Activated naive CD8-positive, alpha-beta T cell treated with anti-CD3 and anti-CD28 coated beads for 36 hours (primary cell): ENCODE results near the gene EME1. TPM values are rescaled to one million over a fixed set of nuclear protein-coding genes. Genes with fewer than 3 reads are reported as not detected.
"Not testable (repeated sequence)": the region's sequence is repeated elsewhere in the genome, so short reads cannot be mapped to it uniquely, and the experiment has no call there.

ENCODE experiments used
- DNase-seq: peaks from one replicate; pipeline ENCODE4 v3.0.0; 2021
- H3K27ac Mint-ChIP-seq: one replicate; pipeline ENCODE4 v1.8.0; 2022; ENCODE audit warnings: mild to moderate bottlenecking, moderate library complexity, mixed read lengths
- H3K27me3 Mint-ChIP-seq: one replicate; pipeline ENCODE4 v1.8.0; 2022; ENCODE audit warnings: mild to moderate bottlenecking, mixed read lengths
- H3K36me3 Mint-ChIP-seq: one replicate; pipeline ENCODE4 v1.8.0; 2021; ENCODE audit warnings: mild to moderate bottlenecking, mixed read lengths
- H3K4me1 Mint-ChIP-seq: one replicate; pipeline ENCODE4 v1.8.0; 2021; ENCODE audit warnings: mixed read lengths
- H3K4me3 Mint-ChIP-seq: one replicate; pipeline ENCODE4 v1.8.0; 2022; ENCODE audit warnings: mild to moderate bottlenecking, moderate library complexity, mixed read lengths
- H3K9me3 Mint-ChIP-seq: one replicate; pipeline ENCODE4 v1.8.0; 2022; ENCODE audit warnings: mixed read lengths
- total RNA-seq, 2 experiments: library from RNA; stranded (reverse); gene quantifications; one replicate each; pipeline ENCODE4 v1.2.3, GENCODE V29; 2021

Gene EME1, protein sequence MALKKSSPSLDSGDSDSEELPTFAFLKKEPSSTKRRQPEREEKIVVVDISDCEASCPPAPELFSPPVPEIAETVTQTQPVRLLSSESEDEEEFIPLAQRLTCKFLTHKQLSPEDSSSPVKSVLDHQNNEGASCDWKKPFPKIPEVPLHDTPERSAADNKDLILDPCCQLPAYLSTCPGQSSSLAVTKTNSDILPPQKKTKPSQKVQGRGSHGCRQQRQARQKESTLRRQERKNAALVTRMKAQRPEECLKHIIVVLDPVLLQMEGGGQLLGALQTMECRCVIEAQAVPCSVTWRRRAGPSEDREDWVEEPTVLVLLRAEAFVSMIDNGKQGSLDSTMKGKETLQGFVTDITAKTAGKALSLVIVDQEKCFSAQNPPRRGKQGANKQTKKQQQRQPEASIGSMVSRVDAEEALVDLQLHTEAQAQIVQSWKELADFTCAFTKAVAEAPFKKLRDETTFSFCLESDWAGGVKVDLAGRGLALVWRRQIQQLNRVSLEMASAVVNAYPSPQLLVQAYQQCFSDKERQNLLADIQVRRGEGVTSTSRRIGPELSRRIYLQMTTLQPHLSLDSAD
- total RNA-seq, result 10 to 100 TPM; 34.0 to 34.4 TPM

GRCh38 chr17:50372758-50373556 lies at the start of gene EME1, which contains the start of gene MRPL27:
Gene EME1 (plus strand): TSS chr17:50373229. CDS start chr17:50375209, 1,980 bp downstream.
Gene MRPL27 (minus strand): TSS chr17:50373184. CDS start chr17:50373170, 14 bp downstream.
- Mint-ChIP-seq H3K27ac (peak within 1 kb of the TSS; percentile 100), H3K4me1 (peaks cover 17% of the 10 kb centered on the region), H3K9me3 (no peaks in the 10 kb centered on the region), H3K27me3 (no peaks in the 10 kb centered on the region), H3K4me3 (peak within 1 kb of the TSS; percentile 98), H3K36me3 (peaks cover 26% of the 10 kb centered on the region)
- DNase-seq, result peak; percentile 84

DNA sequence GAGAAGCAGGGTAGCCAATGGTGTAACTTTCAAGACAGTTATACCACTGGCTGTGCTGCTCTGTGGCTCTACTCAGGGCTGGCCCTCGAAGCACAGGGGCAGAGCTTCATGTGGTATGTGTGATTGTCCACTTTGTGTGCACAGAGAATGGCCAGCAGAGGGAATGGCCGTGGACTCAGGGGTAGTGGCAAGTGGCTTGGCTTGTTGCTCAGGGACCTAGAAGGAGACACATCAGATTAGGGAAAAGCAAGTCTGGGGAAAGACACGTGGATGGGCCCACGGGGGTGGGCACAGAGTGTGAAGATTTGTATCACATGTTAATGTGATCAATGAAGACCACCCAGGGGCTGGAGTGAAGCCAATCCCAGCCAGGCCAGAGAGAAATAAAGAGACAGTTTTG lies 47.1 kb upstream of the EME1 start:
- no peak for DNase-seq
- H3K4me3 Mint-ChIP-seq, result no peak overlapping the region
- no peaks in the 10 kb centered on the region for H3K27me3 Mint-ChIP-seq
- no peak overlapping the region for H3K27ac Mint-ChIP-seq
- H3K36me3 Mint-ChIP-seq, result no peaks in the 10 kb centered on the region
- no peaks in the 10 kb centered on the region for H3K4me1 Mint-ChIP-seq
- H3K9me3 Mint-ChIP-seq, result no peaks in the 10 kb centered on the region

DNA sequence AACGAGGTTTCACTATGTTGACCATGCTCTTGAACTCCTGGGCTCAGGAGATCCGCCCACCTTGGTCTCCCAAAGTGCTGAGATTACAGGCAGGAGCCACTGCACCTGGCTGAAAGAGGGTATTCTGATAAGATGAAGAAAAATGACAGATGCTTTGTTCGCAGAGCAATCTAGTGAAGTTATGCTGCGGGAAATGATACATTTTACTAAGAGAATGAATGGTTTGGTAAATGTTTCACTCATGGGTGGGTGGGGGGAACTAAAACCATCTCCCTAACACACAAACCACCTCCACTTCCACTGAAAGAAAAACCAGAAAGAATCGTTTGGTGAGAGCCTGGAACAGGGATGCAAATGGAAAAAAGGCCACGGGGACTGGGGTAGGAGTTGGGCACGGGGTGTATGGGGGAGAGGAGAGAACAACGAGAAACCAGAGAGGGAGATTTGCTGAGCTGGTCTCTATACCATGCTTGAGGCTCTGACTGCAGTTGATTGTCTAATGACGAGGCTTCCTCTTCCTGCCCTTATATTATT lies 46.1 kb upstream of the EME1 start:
- Mint-ChIP-seq H3K4me1 (no peaks in the 10 kb centered on the region), H3K27ac (no peak overlapping the region), H3K4me3 (no peak overlapping the region), H3K9me3 (no peaks in the 10 kb centered on the region), H3K27me3 (no peaks in the 10 kb centered on the region), H3K36me3 (no peaks in the 10 kb centered on the region)
- DNase-seq, result no peak

DNA sequence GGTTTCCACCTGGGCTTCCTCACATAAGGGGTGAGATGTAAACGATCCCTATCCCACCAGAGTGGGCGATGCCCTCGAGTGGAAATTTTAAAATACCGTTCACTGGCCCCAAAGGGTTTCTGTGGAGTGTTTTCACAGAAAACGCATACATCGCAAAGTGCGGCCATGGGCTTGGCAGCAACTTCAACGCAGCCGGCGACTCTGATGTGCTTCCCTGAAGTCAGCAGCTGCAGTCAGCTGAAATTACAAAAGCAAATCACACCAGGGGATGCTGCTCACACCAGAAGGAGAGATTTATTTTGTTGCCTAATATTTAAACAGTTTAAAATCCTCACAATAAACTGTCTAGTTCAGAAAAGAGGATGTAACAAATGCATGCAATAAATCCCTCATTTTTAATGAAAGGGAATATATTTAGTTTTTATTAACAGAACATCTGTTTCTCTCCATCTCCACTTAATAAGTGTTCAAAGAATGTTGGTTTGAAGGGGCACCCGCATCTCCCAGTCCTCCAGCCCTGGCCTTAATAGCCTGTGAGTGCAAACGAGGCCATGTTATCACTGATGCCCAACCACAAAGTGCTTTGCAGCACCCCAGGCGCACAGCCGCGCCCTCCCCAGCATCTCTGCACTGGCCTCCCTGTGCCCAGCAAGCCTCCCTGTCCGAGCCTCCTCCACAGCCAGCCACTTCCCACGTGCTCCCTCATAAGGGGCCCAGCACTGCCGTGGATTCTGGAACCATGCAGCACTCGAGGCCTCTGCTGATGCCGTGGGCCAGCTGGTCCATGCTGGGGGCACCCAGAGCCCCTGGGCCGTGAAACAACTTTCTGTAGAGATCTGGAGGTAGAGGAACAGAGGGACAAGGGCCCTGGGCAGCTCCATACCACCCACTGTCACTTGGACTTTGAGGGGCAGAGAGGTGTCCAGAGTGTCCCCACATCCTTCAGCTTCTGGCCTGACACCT lies 44.4 kb upstream of the EME1 start:
- H3K4me1 Mint-ChIP-seq, result peaks cover 4% of the 10 kb centered on the region
- no peaks in the 10 kb centered on the region for H3K36me3 Mint-ChIP-seq
- H3K27ac Mint-ChIP-seq, result no peak overlapping the region
- no peaks in the 10 kb centered on the region for H3K27me3 Mint-ChIP-seq
- H3K4me3 Mint-ChIP-seq, result no peak overlapping the region
- no peaks in the 10 kb centered on the region for H3K9me3 Mint-ChIP-seq
- no peak for DNase-seq

DNA sequence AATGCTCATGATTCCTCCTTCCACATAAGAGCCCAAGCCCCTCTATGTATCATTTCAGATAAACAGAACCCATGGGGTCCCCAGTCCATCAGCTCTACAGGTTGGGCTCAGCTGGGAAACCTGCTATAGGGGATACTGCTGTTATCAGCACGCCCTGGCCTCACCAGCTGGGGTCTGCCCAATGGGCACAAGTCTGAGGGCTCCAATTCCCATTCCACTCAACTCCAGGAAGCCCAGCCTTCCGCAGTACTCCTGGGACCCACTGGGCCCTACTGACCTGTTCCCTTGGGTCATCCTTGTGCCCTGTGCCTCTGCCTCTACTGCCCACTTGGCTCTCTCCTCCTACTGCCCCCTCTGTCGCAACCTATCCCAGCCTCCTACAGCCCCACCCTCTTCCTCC lies 43.3 kb upstream of the EME1 start:
- Mint-ChIP-seq H3K9me3 (no peaks in the 10 kb centered on the region), H3K4me3 (no peak overlapping the region), H3K27ac (no peak overlapping the region), H3K36me3 (no peaks in the 10 kb centered on the region), H3K4me1 (peaks cover 7% of the 10 kb centered on the region), H3K27me3 (no peaks in the 10 kb centered on the region)
- DNase-seq, result no peak

DNA sequence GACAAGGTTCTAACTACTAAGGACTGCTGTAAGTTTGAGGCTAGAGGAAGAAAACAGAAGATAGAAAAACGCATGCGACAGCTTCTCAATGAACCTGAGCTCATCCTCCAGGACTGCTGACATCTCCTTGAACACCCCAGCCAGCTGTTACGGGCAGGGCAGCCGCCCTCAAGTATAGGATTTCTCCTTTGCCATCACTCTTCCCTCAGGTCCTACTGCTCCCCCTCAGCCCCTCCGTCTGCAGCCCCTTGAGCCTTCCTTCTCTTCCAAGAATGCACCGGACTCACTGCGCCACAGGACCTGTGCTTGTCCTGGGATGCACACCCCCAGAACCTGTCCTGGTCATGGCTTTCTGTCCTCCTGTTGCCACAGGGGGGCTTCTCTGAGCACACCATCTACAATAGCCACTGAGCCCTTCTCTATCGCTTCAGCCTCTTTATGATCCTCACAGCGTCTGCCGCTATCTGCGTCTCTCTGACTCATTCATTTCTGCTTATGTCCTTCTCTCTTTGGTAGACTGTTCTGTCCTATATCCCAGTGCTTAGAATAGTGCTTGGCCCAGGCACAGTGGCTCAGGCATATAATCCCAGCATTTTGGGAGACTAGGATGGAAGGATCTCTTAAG lies 42.8 kb upstream of the EME1 start:
- Mint-ChIP-seq H3K9me3 (no peaks in the 10 kb centered on the region), H3K36me3 (no peaks in the 10 kb centered on the region), H3K4me3 (no peak overlapping the region), H3K27me3 (no peaks in the 10 kb centered on the region), H3K4me1 (peaks cover 7% of the 10 kb centered on the region), H3K27ac (no peak overlapping the region)
- DNase-seq, result no peak

DNA sequence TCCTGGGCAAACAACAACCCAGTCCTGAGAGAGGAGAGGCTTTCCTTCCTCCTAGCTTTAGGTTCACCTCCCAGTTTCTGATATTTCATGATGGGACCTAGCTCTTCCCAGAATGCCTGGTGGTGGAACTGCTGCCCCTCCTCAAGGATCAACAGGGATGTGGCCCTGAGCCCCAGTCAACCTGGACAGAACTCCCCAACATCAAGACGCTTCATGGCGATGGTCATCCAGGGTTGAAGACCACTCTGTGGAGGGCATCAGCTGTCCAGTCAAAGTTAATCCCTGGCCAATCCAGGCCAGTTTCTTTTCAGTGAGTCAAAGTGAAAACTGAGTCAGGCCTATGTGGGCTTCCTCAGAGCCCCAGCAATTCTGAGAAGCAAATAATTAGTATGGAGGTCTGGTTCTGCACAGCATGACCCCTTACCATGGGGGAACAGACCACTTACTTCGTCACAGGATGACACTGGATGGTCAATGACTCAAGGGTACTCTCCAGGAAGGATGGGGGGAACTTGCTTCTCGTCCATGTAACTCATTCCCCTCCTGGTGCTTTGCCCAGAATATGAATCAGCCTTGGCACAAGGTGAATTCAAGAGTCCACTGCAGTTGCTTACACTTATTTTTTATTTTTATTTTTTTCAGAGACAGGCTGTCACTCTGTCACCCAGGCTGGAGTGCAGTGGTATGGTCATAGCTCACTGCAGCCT lies 41.8 kb upstream of the EME1 start:
- no peaks in the 10 kb centered on the region for H3K9me3 Mint-ChIP-seq
- no peak for DNase-seq
- H3K27me3 Mint-ChIP-seq, result no peaks in the 10 kb centered on the region
- no peaks in the 10 kb centered on the region for H3K36me3 Mint-ChIP-seq
- no peak overlapping the region for H3K4me3 Mint-ChIP-seq
- H3K4me1 Mint-ChIP-seq, result peaks cover 7% of the 10 kb centered on the region
- H3K27ac Mint-ChIP-seq, result no peak overlapping the region

GRCh38 chr17:50332196-50332595 lies 40.8 kb upstream of the EME1 start:
- Mint-ChIP-seq H3K36me3 (no peaks in the 10 kb centered on the region), H3K27ac (no peak overlapping the region), H3K27me3 (no peaks in the 10 kb centered on the region), H3K4me1 (peaks cover 7% of the 10 kb centered on the region), H3K9me3 (no peaks in the 10 kb centered on the region), H3K4me3 (no peak overlapping the region)
- no peak for DNase-seq

- H3K36me3 Mint-ChIP-seq, H3K4me1 Mint-ChIP-seq, H3K27ac Mint-ChIP-seq, DNase-seq, H3K27me3 Mint-ChIP-seq, H3K9me3 Mint-ChIP-seq, H3K4me3 Mint-ChIP-seq: not testable (repeated sequence)
These were observed 39.6 kb upstream of the EME1 start for GRCh38 chr17:50333291-50334057.

DNA sequence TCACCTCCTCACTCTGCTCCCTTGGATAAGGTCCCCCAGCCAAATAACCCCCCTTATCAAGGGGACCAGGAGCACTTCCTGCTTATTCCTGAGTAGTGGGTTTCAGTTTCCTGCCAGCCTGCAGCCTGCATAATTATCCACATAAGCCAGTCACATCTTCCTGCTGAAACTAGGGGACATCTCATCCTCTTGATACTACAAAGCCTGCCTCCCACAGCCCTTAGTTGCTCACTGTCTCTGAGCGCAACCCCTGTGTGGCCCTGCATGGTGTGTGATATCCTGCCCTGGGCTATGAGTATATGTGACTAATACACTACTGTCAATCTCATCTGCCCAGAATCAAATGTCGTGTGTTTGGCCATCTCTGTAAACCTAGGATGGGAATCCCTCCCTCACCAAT lies 35.1 kb upstream of the EME1 start:
- Mint-ChIP-seq H3K27me3 (no peaks in the 10 kb centered on the region), H3K4me1 (peaks cover 7% of the 10 kb centered on the region), H3K4me3 (no peak overlapping the region), H3K27ac (no peak overlapping the region), H3K9me3 (peaks cover 6% of the 10 kb centered on the region), H3K36me3 (no peaks in the 10 kb centered on the region)
- DNase-seq, result no peak

- H3K9me3 Mint-ChIP-seq, result peaks cover 6% of the 10 kb centered on the region
- H3K4me3 Mint-ChIP-seq, result no peak overlapping the region
- H3K4me1 Mint-ChIP-seq, result peaks cover 3% of the 10 kb centered on the region
- no peak overlapping the region for H3K27ac Mint-ChIP-seq
- no peak for DNase-seq
- H3K36me3 Mint-ChIP-seq, result no peaks in the 10 kb centered on the region
- H3K27me3 Mint-ChIP-seq, result no peaks in the 10 kb centered on the region
These were observed 34.4 kb upstream of the EME1 start for GRCh38 chr17:50338645-50339044.

- no peaks in the 10 kb centered on the region for H3K36me3 Mint-ChIP-seq
- H3K4me1 Mint-ChIP-seq, result no peaks in the 10 kb centered on the region
- H3K4me3 Mint-ChIP-seq, result no peak overlapping the region
- H3K9me3 Mint-ChIP-seq, result peaks cover 6% of the 10 kb centered on the region
- DNase-seq, result no peak
- no peak overlapping the region for H3K27ac Mint-ChIP-seq
- no peaks in the 10 kb centered on the region for H3K27me3 Mint-ChIP-seq
These were observed 33.6 kb upstream of the EME1 start for GRCh38 chr17:50339381-50339780.
